ENCODE results near the gene MYOG. TPM values are rescaled to one million over a fixed set of nuclear protein-coding genes. Genes with fewer than 3 reads are reported as not detected.
A peak's percentile ranks its signal among the peaks of the same experiment; 100 is the strongest.

MYOG gene
- total RNA-seq, 1 donor from 2014 or later, result not detected

- peak overlapping the region; percentile 87 to 92 for H3K27ac ChIP-seq
- H3K36me3 ChIP-seq, result no peaks in the 10 kb centered on the region
- no peak for TF ChIP-seq CTCF (IDR thresholded peaks at IDR 0.05)
- peaks cover 16 to 23% of the 10 kb centered on the region in 2 donors for H3K4me1 ChIP-seq
- peak in 1 of 2 donors; percentile 68 for DNase-seq (ENCODE audit: low spot score in 2 of 2)
- no peaks in the 10 kb centered on the region for H3K9me3 ChIP-seq
- H3K27me3 ChIP-seq, result no peaks in the 10 kb centered on the region
- H3K4me3 ChIP-seq, result no peak overlapping the region
- intact Hi-C loops (cut with DNase I), result loop anchor here (1.0 to 2.0 kb wide), 2 partner anchors 11 to 231 kb away; partner anchors contain the start of gene PPFIA4
Observed at GRCh38 chr1:203037509-203038190, 48.2 kb downstream of the MYOG start.

- no peak overlapping the region for H3K4me3 ChIP-seq
- no peaks in the 10 kb centered on the region for H3K9me3 ChIP-seq
- DNase-seq (ENCODE audit: low spot score in 2 of 2), result no peak
- TF ChIP-seq CTCF (IDR thresholded peaks at IDR 0.05), result no peak
- H3K4me1 ChIP-seq, result peaks cover 16 to 23% of the 10 kb centered on the region in 2 donors
- no peaks in the 10 kb centered on the region for H3K27me3 ChIP-seq
- H3K27ac ChIP-seq, result peak overlapping the region; percentile 87 to 92
- no peaks in the 10 kb centered on the region for H3K36me3 ChIP-seq
- intact Hi-C loops (cut with DNase I), result no loop called here
Observed at GRCh38 chr1:203036537-203036936, 49.3 kb downstream of the MYOG start.

- Histone ChIP-seq H3K4me1 (peaks cover 16 to 23% of the 10 kb centered on the region in 2 donors), H3K27me3 (no peaks in the 10 kb centered on the region), H3K4me3 (no peak overlapping the region), H3K9me3 (no peaks in the 10 kb centered on the region), H3K36me3 (no peaks in the 10 kb centered on the region), H3K27ac (peak overlapping the region; percentile 87 to 92)
- no peak for DNase-seq (ENCODE audit: low spot score in 2 of 2)
- intact Hi-C loops (cut with DNase I), result no loop called here
- TF ChIP-seq CTCF (IDR thresholded peaks at IDR 0.05), result no peak
Observed at GRCh38 chr1:203036135-203036534, 49.7 kb downstream of the MYOG start.

- intact Hi-C loops (cut with DNase I), result no loop called here
- no peaks in the 10 kb centered on the region for H3K27me3 ChIP-seq
- no peak overlapping the region for H3K4me3 ChIP-seq
- TF ChIP-seq CTCF (IDR thresholded peaks at IDR 0.05), result no peak
- H3K4me1 ChIP-seq, result peaks cover 16 to 23% of the 10 kb centered on the region in 2 donors
- DNase-seq (ENCODE audit: low spot score in 2 of 2), result peak in 1 of 2 donors; percentile 44
- H3K27ac ChIP-seq, result no peak overlapping the region
- H3K36me3 ChIP-seq, result no peaks in the 10 kb centered on the region
- no peaks in the 10 kb centered on the region for H3K9me3 ChIP-seq
Observed at GRCh38 chr1:203035111-203036000, 50.5 kb downstream of the MYOG start.

- H3K27ac ChIP-seq, result no peak overlapping the region
- intact Hi-C loops (cut with DNase I), result no loop called here
- H3K9me3 ChIP-seq, result no peaks in the 10 kb centered on the region
- H3K4me1 ChIP-seq, result peaks cover 16 to 24% of the 10 kb centered on the region in 2 donors
- no peaks in the 10 kb centered on the region for H3K27me3 ChIP-seq
- no peak for TF ChIP-seq CTCF (IDR thresholded peaks at IDR 0.05)
- H3K36me3 ChIP-seq, result no peaks in the 10 kb centered on the region
- H3K4me3 ChIP-seq, result no peak overlapping the region
- DNase-seq (ENCODE audit: low spot score in 2 of 2), result peak in 1 of 2 donors; percentile 50
Observed at GRCh38 chr1:203034422-203035110, 51.2 kb downstream of the MYOG start.

All from ascending aorta (tissue), 2 donors.